MCF 10A (cell line): Measurements from ENCODE around the gene DNAJA3. TPM values are rescaled to one million over a fixed set of nuclear protein-coding genes. Genes with fewer than 3 reads are reported as not detected.

Experiments used
- BruUV-seq: library from RNA; stranded (reverse); fragments of 400-500 nt; replicated peaks from 2 replicates; lab custom pipeline; 2021; lab: Mats Ljungman, UMichigan
- CTCF ChIA-PET: fragments of 300-600 bp; sonication (Branson Sonifier 250); formaldehyde crosslinking; extraction: SDS; loops from one replicate; lab custom pipeline; 2021; ENCODE audit warnings: antibody characterized with exemption, inconsistent platforms; lab: Yijun Ruan, JAX
- POLR2A ChIA-PET: fragments of 300-600, 350-650 bp; sonication (Branson Sonifier 250); formaldehyde crosslinking; extraction: SDS; loops from one replicate; lab custom pipeline; 2020; ENCODE audit warnings: antibody characterized with exemption, inconsistent platforms; lab: Yijun Ruan, JAX
- DNase-seq: peaks from one replicate; pipeline ENCODE4 v3.0.0-alpha.2; 2018; ENCODE audit not compliant: unreplicated experiment
- H3K27ac Mint-ChIP-seq: one replicate; pipeline ENCODE4 v1.8.0; 2022; ENCODE audit warnings: mild to moderate bottlenecking, low read depth, mixed read lengths; ENCODE audit not compliant: unreplicated experiment
- H3K27me3 Mint-ChIP-seq: one replicate; pipeline ENCODE4 v1.8.0; 2022; ENCODE audit warnings: mixed read lengths; ENCODE audit not compliant: insufficient read depth, unreplicated experiment
- H3K36me3 Mint-ChIP-seq: one replicate; pipeline ENCODE4 v1.8.0; 2022; ENCODE audit warnings: mild to moderate bottlenecking, moderate library complexity, mixed read lengths; ENCODE audit not compliant: insufficient read depth, unreplicated experiment
- H3K4me1 Mint-ChIP-seq: one replicate; pipeline ENCODE4 v1.8.0; 2022; ENCODE audit warnings: mixed read lengths; ENCODE audit not compliant: insufficient read depth, unreplicated experiment
- H3K4me3 Mint-ChIP-seq: one replicate; pipeline ENCODE4 v1.8.0; 2022; ENCODE audit warnings: mild to moderate bottlenecking, moderate library complexity, mixed read lengths; ENCODE audit not compliant: unreplicated experiment
- H3K9me3 Mint-ChIP-seq: one replicate; pipeline ENCODE4 v1.8.0; 2022; ENCODE audit warnings: mixed read lengths; ENCODE audit not compliant: unreplicated experiment
- CTCF ChIP-seq: fragments of 200-600 bp; IDR thresholded peaks from one replicate; pipeline ENCODE4 v1.8.0; 2022; ENCODE audit warnings: antibody characterized with exemption, mild to moderate bottlenecking; ENCODE audit not compliant: unreplicated experiment
- intact Hi-C: fragments of 100-400 bp; cut with micrococcal nuclease; formaldehyde crosslinking; loops from 2 replicates; pipeline ENCODE4 v1.14.1; 2022
- total RNA-seq: library from RNA; stranded (reverse); gene quantifications from 2 replicates; pipeline ENCODE4 v1.2.3, GENCODE V29; 2022

The DNAJA3 gene
- total RNA-seq, 1 experiment from 2014 or later, result 101 TPM

- CTCF ChIA-PET, result interaction anchor here (0.6 to 1.0 kb wide), 2 partner anchors 26 to 140 kb away, joined by 3 read pairs; no protein-coding TSS in a partner anchor
- Mint-ChIP-seq H3K27ac (no peak overlapping the region), H3K27me3 (no peaks in the 10 kb centered on the region), H3K36me3 (peaks cover 98% of the 10 kb centered on the region), H3K4me1 (peaks cover 14% of the 10 kb centered on the region), H3K9me3 (no peaks in the 10 kb centered on the region), H3K4me3 (no peak overlapping the region)
- intact Hi-C loops, result no loop called here
- no TSS peak for BruUV-seq
- TF ChIP-seq CTCF, result no peak
- DNase-seq, result no peak
- POLR2A ChIA-PET, result interaction anchor here (0.7 kb wide), 1 partner anchor 22 kb away, joined by 3 read pairs; no protein-coding TSS in a partner anchor
Observed at GRCh38 chr16:4437366-4437765, 11.7 kb downstream of the DNAJA3 start.

- CTCF ChIA-PET, result no interaction called here
- H3K27me3 Mint-ChIP-seq, result no peaks in the 10 kb centered on the region
- H3K36me3 Mint-ChIP-seq, result peaks cover 99% of the 10 kb centered on the region
- BruUV-seq, result no TSS peak
- no peak for TF ChIP-seq CTCF
- H3K4me1 Mint-ChIP-seq, result no peaks in the 10 kb centered on the region
- no peak overlapping the region for H3K4me3 Mint-ChIP-seq
- POLR2A ChIA-PET, result no interaction called here
- H3K27ac Mint-ChIP-seq, result no peak overlapping the region
- intact Hi-C loops, result no loop called here
- DNase-seq, result no peak
- no peaks in the 10 kb centered on the region for H3K9me3 Mint-ChIP-seq
Observed at GRCh38 chr16:4442371-4442770, 16.7 kb downstream of the DNAJA3 start.

- CTCF ChIA-PET, result interaction anchor here (0.6 kb wide), 2 partner anchors 291 to 583 kb away, joined by 4 to 5 read pairs; no protein-coding TSS in a partner anchor
- TF ChIP-seq CTCF, result no peak
- H3K36me3 Mint-ChIP-seq, result peaks cover 99% of the 10 kb centered on the region
- peak overlapping the region; percentile 51 for H3K27ac Mint-ChIP-seq
- intact Hi-C loops, result no loop called here
- POLR2A ChIA-PET, result no interaction called here
- H3K9me3 Mint-ChIP-seq, result no peaks in the 10 kb centered on the region
- no peaks in the 10 kb centered on the region for H3K27me3 Mint-ChIP-seq
- H3K4me1 Mint-ChIP-seq, result no peaks in the 10 kb centered on the region
- no peak overlapping the region for H3K4me3 Mint-ChIP-seq
- no peak for DNase-seq
- BruUV-seq, result no TSS peak
Observed at GRCh38 chr16:4443271-4443670, 17.6 kb downstream of the DNAJA3 start.

GRCh38 chr16:4443986-4444385, 18.3 kb downstream of the DNAJA3 start:
- Mint-ChIP-seq H3K4me3 (no peak overlapping the region), H3K27ac (no peak overlapping the region), H3K27me3 (no peaks in the 10 kb centered on the region), H3K9me3 (no peaks in the 10 kb centered on the region), H3K36me3 (peaks cover 99% of the 10 kb centered on the region), H3K4me1 (no peaks in the 10 kb centered on the region)
- CTCF ChIA-PET, result interaction anchor here (0.6 to 1.1 kb wide), 2 partner anchors 8 to 85 kb away, joined by 3 read pairs; no protein-coding TSS in a partner anchor
- no peak for TF ChIP-seq CTCF
- BruUV-seq, result no TSS peak
- intact Hi-C loops, result no loop called here
- no peak for DNase-seq
- POLR2A ChIA-PET, result no interaction called here
